ENCODE data around the gene CXCL12. TPM values are rescaled to one million over a fixed set of nuclear protein-coding genes. Genes with fewer than 3 reads are reported as not detected.

CXCL12 gene
- total RNA-seq, 1 donor from 2014 or later: 0.97 TPM

DNA sequence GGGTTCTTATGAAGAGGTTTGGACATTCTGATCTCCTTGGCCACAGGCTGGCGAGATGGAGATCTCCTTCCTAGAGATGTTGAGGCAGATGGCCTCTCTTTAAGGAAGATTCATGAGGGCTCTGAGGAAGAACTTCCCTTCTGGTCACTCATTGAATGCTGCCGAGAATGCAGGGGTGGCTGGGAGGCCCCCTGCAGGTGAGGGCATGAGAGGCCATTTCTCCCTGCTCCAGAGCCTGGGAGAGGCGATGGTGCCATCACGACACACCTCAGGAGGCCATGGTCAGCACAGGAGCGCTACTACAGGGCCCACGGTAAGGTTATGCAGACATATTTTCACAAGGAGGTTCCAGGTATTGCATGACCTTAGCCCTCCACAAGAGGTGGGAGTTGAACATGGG, 40.2 kb downstream of the CXCL12 start:
- peaks cover 6% of the 10 kb centered on the region for H3K27me3 Mint-ChIP-seq (ENCODE audit: unreplicated experiment)
- DNase-seq (ENCODE audit: low spot score): no peak
- peaks cover 4% of the 10 kb centered on the region for H3K9me3 Mint-ChIP-seq (ENCODE audit: unreplicated experiment)
- no peak overlapping the region for H3K27ac Mint-ChIP-seq (ENCODE audit: unreplicated experiment)
- TF ChIP-seq, protein P1, sequence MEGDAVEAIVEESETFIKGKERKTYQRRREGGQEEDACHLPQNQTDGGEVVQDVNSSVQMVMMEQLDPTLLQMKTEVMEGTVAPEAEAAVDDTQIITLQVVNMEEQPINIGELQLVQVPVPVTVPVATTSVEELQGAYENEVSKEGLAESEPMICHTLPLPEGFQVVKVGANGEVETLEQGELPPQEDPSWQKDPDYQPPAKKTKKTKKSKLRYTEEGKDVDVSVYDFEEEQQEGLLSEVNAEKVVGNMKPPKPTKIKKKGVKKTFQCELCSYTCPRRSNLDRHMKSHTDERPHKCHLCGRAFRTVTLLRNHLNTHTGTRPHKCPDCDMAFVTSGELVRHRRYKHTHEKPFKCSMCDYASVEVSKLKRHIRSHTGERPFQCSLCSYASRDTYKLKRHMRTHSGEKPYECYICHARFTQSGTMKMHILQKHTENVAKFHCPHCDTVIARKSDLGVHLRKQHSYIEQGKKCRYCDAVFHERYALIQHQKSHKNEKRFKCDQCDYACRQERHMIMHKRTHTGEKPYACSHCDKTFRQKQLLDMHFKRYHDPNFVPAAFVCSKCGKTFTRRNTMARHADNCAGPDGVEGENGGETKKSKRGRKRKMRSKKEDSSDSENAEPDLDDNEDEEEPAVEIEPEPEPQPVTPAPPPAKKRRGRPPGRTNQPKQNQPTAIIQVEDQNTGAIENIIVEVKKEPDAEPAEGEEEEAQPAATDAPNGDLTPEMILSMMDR (IDR thresholded peaks at IDR 0.05; ENCODE audit: unreplicated experiment): no peak
- H3K4me1 Mint-ChIP-seq (ENCODE audit: unreplicated experiment): peaks cover 12% of the 10 kb centered on the region
- H3K4me3 Mint-ChIP-seq (ENCODE audit: unreplicated experiment): no peak overlapping the region
- no peaks in the 10 kb centered on the region for H3K36me3 Mint-ChIP-seq (ENCODE audit: low read depth, unreplicated experiment)

DNA sequence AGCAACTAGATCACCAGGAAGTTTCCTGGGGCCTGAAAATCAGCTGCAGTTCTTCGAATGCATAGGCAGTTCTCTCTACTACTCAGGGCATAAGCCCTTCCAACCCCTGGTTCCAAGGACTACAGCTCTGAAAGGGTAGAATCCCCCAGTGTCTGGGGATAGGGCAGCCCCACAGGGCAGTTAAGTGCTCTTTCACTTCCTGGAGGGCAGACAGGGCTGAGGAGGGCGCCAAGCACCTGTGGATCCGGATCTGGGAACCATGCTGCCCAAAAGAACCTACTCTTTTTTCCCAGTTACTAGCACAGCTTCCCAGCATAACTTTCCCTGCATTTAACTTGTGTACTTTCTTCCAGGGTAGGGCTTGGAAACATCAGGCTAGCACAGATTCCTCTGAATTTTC, 41.1 kb downstream of the CXCL12 start:
- Mint-ChIP-seq H3K4me1 (ENCODE audit: unreplicated experiment) (peaks cover 15% of the 10 kb centered on the region), H3K36me3 (ENCODE audit: low read depth, unreplicated experiment) (no peaks in the 10 kb centered on the region), H3K4me3 (ENCODE audit: unreplicated experiment) (no peak overlapping the region), H3K9me3 (ENCODE audit: unreplicated experiment) (peaks cover 4% of the 10 kb centered on the region), H3K27me3 (ENCODE audit: unreplicated experiment) (peaks cover 6% of the 10 kb centered on the region), H3K27ac (ENCODE audit: unreplicated experiment) (no peak overlapping the region)
- no peak for DNase-seq (ENCODE audit: low spot score)
- TF ChIP-seq, protein P1 (IDR thresholded peaks at IDR 0.05; ENCODE audit: unreplicated experiment): no peak

- TF ChIP-seq, protein P1 (IDR thresholded peaks at IDR 0.05; ENCODE audit: unreplicated experiment): no peak
- Mint-ChIP-seq H3K27me3 (ENCODE audit: unreplicated experiment) (peaks cover 9% of the 10 kb centered on the region), H3K4me1 (ENCODE audit: unreplicated experiment) (peaks cover 19% of the 10 kb centered on the region), H3K27ac (ENCODE audit: unreplicated experiment) (no peak overlapping the region), H3K4me3 (ENCODE audit: unreplicated experiment) (no peak overlapping the region), H3K36me3 (ENCODE audit: low read depth, unreplicated experiment) (no peaks in the 10 kb centered on the region), H3K9me3 (ENCODE audit: unreplicated experiment) (peaks cover 4% of the 10 kb centered on the region)
- DNase-seq (ENCODE audit: low spot score): no peak
Measured at GRCh38 chr10:44341886-44342285, 43.0 kb downstream of the CXCL12 start.

DNA sequence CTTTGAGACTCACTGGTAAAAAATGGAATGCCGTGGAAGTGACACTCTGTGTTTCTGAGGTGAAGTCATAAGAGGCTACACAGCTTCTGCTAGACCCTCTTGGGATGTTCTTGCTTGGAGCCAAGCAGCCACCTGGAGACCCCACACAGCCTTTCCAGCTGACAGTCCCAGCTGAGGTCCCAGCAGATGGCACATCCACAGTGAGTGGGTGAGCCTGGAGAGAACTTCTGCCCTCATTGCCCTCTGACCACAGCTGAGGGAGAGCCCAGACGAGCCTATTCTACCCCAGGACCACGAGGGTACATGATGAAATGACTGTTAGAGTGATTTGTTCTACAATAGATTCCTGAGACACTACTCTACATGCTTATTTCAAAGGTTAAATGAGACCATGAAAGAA, 44.3 kb downstream of the CXCL12 start:
- H3K9me3 Mint-ChIP-seq (ENCODE audit: unreplicated experiment): peaks cover 4% of the 10 kb centered on the region

DNA sequence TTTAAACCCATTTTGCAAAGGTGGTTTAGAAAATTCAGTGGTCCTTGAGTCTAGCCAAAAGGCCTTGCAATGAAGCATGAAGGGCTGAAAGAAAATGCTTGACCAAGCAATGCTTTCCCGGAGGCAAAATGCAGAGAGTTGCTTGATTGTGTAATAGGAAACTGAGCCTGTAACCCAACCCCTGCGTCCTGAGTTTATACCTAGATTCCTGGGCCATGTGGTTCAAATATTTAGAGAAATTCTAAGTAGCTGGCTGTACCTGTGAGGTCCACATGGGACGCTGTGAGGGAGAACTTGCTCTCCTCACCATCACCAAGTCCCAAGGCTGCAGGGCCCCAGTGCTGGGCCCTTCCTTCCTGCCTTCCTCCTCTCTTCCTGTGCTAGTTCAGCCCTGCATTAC, 45.7 kb downstream of the CXCL12 start:
- DNase-seq (ENCODE audit: low spot score): no peak
- Mint-ChIP-seq H3K4me1 (ENCODE audit: unreplicated experiment) (peaks cover 19% of the 10 kb centered on the region), H3K36me3 (ENCODE audit: low read depth, unreplicated experiment) (no peaks in the 10 kb centered on the region), H3K27me3 (ENCODE audit: unreplicated experiment) (peaks cover 3% of the 10 kb centered on the region), H3K4me3 (ENCODE audit: unreplicated experiment) (no peak overlapping the region), H3K27ac (ENCODE audit: unreplicated experiment) (no peak overlapping the region), H3K9me3 (ENCODE audit: unreplicated experiment) (no peaks in the 10 kb centered on the region)
- TF ChIP-seq, protein P1 (IDR thresholded peaks at IDR 0.05; ENCODE audit: unreplicated experiment): no peak

More for the DNA sequence above, 44.3 kb downstream of the CXCL12 start:
- no peaks in the 10 kb centered on the region for H3K36me3 Mint-ChIP-seq (ENCODE audit: low read depth, unreplicated experiment)
- peaks cover 7% of the 10 kb centered on the region for H3K27me3 Mint-ChIP-seq (ENCODE audit: unreplicated experiment)
- no peak overlapping the region for H3K4me3 Mint-ChIP-seq (ENCODE audit: unreplicated experiment)
- TF ChIP-seq, protein P1 (IDR thresholded peaks at IDR 0.05; ENCODE audit: unreplicated experiment): no peak
- peaks cover 19% of the 10 kb centered on the region for H3K4me1 Mint-ChIP-seq (ENCODE audit: unreplicated experiment)
- DNase-seq (ENCODE audit: low spot score): no peak
- no peak overlapping the region for H3K27ac Mint-ChIP-seq (ENCODE audit: unreplicated experiment)

All from endothelial cell (in vitro differentiated cells).